Measurements from ENCODE around the gene MOGAT1. TPM values are rescaled to one million over a fixed set of nuclear protein-coding genes. Genes with fewer than 3 reads are reported as not detected.

Gene MOGAT1
- total and polyA plus RNA-seq, 2 of the 8 experiments (the other 6 are each of a cell fraction or from before 2014, with no cell fraction given) = 0.11 to 0.67 TPM

- Histone ChIP-seq H3K23ac (ENCODE audit: insufficient read length) (no peak overlapping the region), H2BK12ac (ENCODE audit: low read depth, low read length) (no peak overlapping the region), H3K23me2 (ENCODE audit: low read depth, low read length) (peaks cover 4% of the 10 kb centered on the region), H3K4ac (replicated peaks; ENCODE audit: insufficient read length, low read depth, low read length) (no peak overlapping the region), H3K9me3 (ENCODE audit: insufficient read depth in 2 of 2, low read depth in 1 of 2, low read length in 1 of 2) (no peaks in the 10 kb centered on the region), H4K91ac (replicated peaks; ENCODE audit: insufficient read length, low read length) (no peak overlapping the region), H2BK15ac (ENCODE audit: low read length) (no peak overlapping the region), H4K20me1 (replicated peaks in 1 of 2; ENCODE audit: control insufficient read depth in 1 of 2, insufficient read depth in 2 of 2, low read length in 2 of 2) (peaks cover 3 to 9% of the 10 kb centered on the region in 2 experiments), H2AFZ (ENCODE audit: low read length) (no peak overlapping the region), H3K4me3 (ENCODE audit: extremely low read depth in 1 of 4, insufficient read depth in 2 of 4, low read depth in 3 of 4, low read length in 4 of 4) (no peak overlapping the region), H3K27me3 (replicated peaks in 1 of 4; ENCODE audit: control insufficient read depth in 3 of 4, extremely low read depth in 1 of 4, insufficient read depth in 3 of 4, low read length in 3 of 4) (no peaks in the 10 kb centered on the region), H4K5ac (ENCODE audit: insufficient read length, low read depth, low read length) (no peak overlapping the region), H3K36me3 (ENCODE audit: control insufficient read depth in 2 of 4, insufficient read depth in 4 of 4, low read length in 3 of 4) (peaks cover 0 to 15% (median 7%) of the 10 kb centered on the region in 4 experiments; a peak in 6 of 8 replicates), H3K79me1 (ENCODE audit: low read depth, low read length) (peaks cover 4% of the 10 kb centered on the region; the same call in 1 of the 2 replicates), H3K56ac (replicated peaks; ENCODE audit: insufficient read length, low read depth, low read length) (no peak overlapping the region), H3K79me2 (ENCODE audit: control insufficient read depth in 1 of 2, insufficient read depth in 2 of 2, low read length in 2 of 2) (peaks cover 5 to 75% of the 10 kb centered on the region in 2 experiments), H3K14ac (ENCODE audit: insufficient read length) (no peak overlapping the region), H2BK120ac (replicated peaks; ENCODE audit: low read depth, low read length) (no peak overlapping the region), H3K4me2 (ENCODE audit: insufficient read depth in 1 of 2, low read depth in 2 of 2, low read length in 2 of 2) (no peak overlapping the region), H2BK20ac (ENCODE audit: low read length) (no peak overlapping the region), H3K18ac (ENCODE audit: extremely low read depth, low read length) (no peak overlapping the region), H3K9ac (replicated peaks in 1 of 4; ENCODE audit: extremely low read depth in 1 of 4, low read depth in 3 of 4, low read length in 3 of 4) (no peak overlapping the region), H4K8ac (ENCODE audit: extremely low read depth, insufficient read depth, low read length) (no peak overlapping the region), H2BK5ac (ENCODE audit: low read depth, low read length) (no peak overlapping the region), H3K4me1 (replicated peaks in 1 of 4; ENCODE audit: control insufficient read depth in 3 of 4, insufficient read depth in 4 of 4, low read length in 3 of 4) (no peaks in the 10 kb centered on the region), H2AK5ac (ENCODE audit: low read depth, low read length) (no peak overlapping the region), H3K27ac (ENCODE audit: low read depth, low read length) (no peak overlapping the region)
- WGBS, 2 experiments (ENCODE audit: extremely low coverage in 1 of 2, insufficient coverage in 1 of 2, insufficient read length in 1 of 2, insufficient replicate concordance in 2 of 2, low coverage in 1 of 2, low lambda C conversion rate in 2 of 2, missing lambda C conversion rate in 1 of 2) = 94% methylated on average over 4 of the region's 4 CpGs; no CpG with 5 or more reads in 1 of the 2 experiments
- ChIA-PET CTCF (ENCODE audit: partially characterized antibody) (interaction anchor here (1.2 to 1.4 kb wide), 3 partner anchors 12 to 287 kb away, joined by 3 read pairs; no protein-coding TSS in a partner anchor), POLR2A (ENCODE audit: partially characterized antibody) (no interaction called here)
- TF ChIP-seq TAF1 (IDR thresholded peaks at IDR 0.05; ENCODE audit: low read depth, low read length) (no peak), EZH2 (IDR thresholded peaks at IDR 0.05; ENCODE audit: low read depth, low read length, severe bottlenecking) (no peak), E2F6 (IDR thresholded peaks at IDR 0.05) (no peak), SUZ12 (IDR thresholded peaks at IDR 0.05; ENCODE audit: low read length) (no peak), CTCF (IDR thresholded peaks at IDR 0.05; ENCODE audit: control extremely low read depth in 1 of 3, insufficient read depth in 1 of 3, low read depth in 1 of 3, low read length in 3 of 3) (no peak)
- DNase-seq (ENCODE audit: low read depth in 1 of 2, low spot score in 2 of 2) (no peak), FAIRE-seq (no peak)
These were observed 19.6 kb upstream of the MOGAT1 start for GRCh38 chr2:222651718-222652418.
